NCI-H748 (cell line): ENCODE data around the gene HMGCL.

Experiments used
- DNase-seq: peaks from one replicate; lab custom pipeline; 2025; ENCODE audit not compliant: unreplicated experiment; lab: John Stamatoyannopoulos, UW

HMGCL gene

GRCh38 chr1:23779826-23780371, 45.3 kb downstream of the HMGCL start:
- no peak for DNase-seq

- peak; percentile 81 for DNase-seq
Observed at GRCh38 chr1:23777979-23778814, 47.0 kb downstream of the HMGCL start, which contains the start of gene PITHD1. PITHD1 (plus strand) TSS chr1:23778418; CDS start chr1:23778516, 98 bp downstream.

- no peak for DNase-seq
Observed at GRCh38 chr1:23776217-23776616, 49.0 kb downstream of the HMGCL start.

- no peak for DNase-seq
Observed at GRCh38 chr1:23774174-23774880, 50.9 kb downstream of the HMGCL start.

GRCh38 chr1:23772854-23773242, 52.4 kb downstream of the HMGCL start:
- no peak for DNase-seq

GRCh38 chr1:23772049-23772853, 53.0 kb downstream of the HMGCL start:
- peak; percentile 65 for DNase-seq

- no peak for DNase-seq
Observed at GRCh38 chr1:23768733-23769132, 56.5 kb downstream of the HMGCL start.

GRCh38 chr1:23763041-23763577, 62.1 kb downstream of the HMGCL start:
- no peak for DNase-seq

GRCh38 chr1:23759277-23759676, 66.0 kb downstream of the HMGCL start:
- no peak for DNase-seq

- DNase-seq: no peak
Observed at GRCh38 chr1:23757812-23758211, 67.4 kb downstream of the HMGCL start.

- DNase-seq: no peak
Observed at GRCh38 chr1:23756676-23757075, 68.6 kb downstream of the HMGCL start.

- DNase-seq: no peak
Observed at GRCh38 chr1:23752909-23753308, 72.3 kb downstream of the HMGCL start.
